NCI-H446 treated with DMSO at 0.1 percent for 48 hours (cell line): ENCODE data around the gene ETFDH.
"Not testable (repeated sequence)": the region's sequence is repeated elsewhere in the genome, so short reads cannot be mapped to it uniquely, and the experiment has no call there.

ENCODE experiments used
- DNase-seq: peaks from one replicate; lab custom pipeline; 2025; lab: John Stamatoyannopoulos, UW

Gene ETFDH

GRCh38 chr4:158754385-158755180 is 82.5 kb downstream of the ETFDH start:
- DNase-seq = no peak

GRCh38 chr4:158755819-158756218 is 83.7 kb downstream of the ETFDH start:
- not testable (repeated sequence) for DNase-seq

- DNase-seq = no peak
Measured at GRCh38 chr4:158756588-158756987, 84.5 kb downstream of the ETFDH start.

- DNase-seq = no peak
Measured at GRCh38 chr4:158758142-158758541, 86.0 kb downstream of the ETFDH start.

GRCh38 chr4:158758703-158759102 is 86.6 kb downstream of the ETFDH start:
- DNase-seq = no peak
